Mucosa of descending colon (tissue), 3 donors: Measurements from ENCODE around the gene CADM1. TPM values are rescaled to one million over a fixed set of nuclear protein-coding genes. Genes with fewer than 3 reads are reported as not detected.

Experiments
- ATAC-seq: fragments of 200-7000 bp; cut with Tn5 transposase; one replicate; pipeline ENCODE4 v1.9.1; 2020; ENCODE audit warnings: mild to moderate bottlenecking, moderate library complexity
- DNase-seq, 3 donors: peaks; one replicate each; pipeline ENCODE4 v3.0.0-alpha.2; 2020
- H3K36me3 ChIP-seq: fragments of 200-600 bp; one replicate; pipeline ENCODE4 v1.8.0; 2021; ENCODE audit warnings: low read depth, mild to moderate bottlenecking
- H3K4me1 ChIP-seq: fragments of 200-600 bp; one replicate; pipeline ENCODE4 v1.8.0; 2021; ENCODE audit warnings: low read depth, mild to moderate bottlenecking
- H3K4me3 ChIP-seq: fragments of 200-600 bp; one replicate; pipeline ENCODE4 v1.8.0; 2021; ENCODE audit warnings: mild to moderate bottlenecking
- H3K9me3 ChIP-seq: fragments of 200-600 bp; one replicate; pipeline ENCODE4 v1.8.0; 2021; ENCODE audit warnings: mild to moderate bottlenecking
- CTCF ChIP-seq: fragments of 200-600 bp; IDR thresholded peaks from one replicate; pipeline ENCODE4 v1.8.0; 2022; ENCODE audit warnings: antibody characterized with exemption, mild to moderate bottlenecking
- intact Hi-C, 2 donors: fragments of 100-400 bp; cut with DNase I in 1 of 2; cut with micrococcal nuclease in 1 of 2; formaldehyde crosslinking; loops; one replicate each; pipeline versions ENCODE4 v1.11.0 to v1.11.1; 2022; cut with DNase I, micrococcal nuclease
- total RNA-seq, 3 donors: library from RNA; stranded (reverse); fragmentation: NEBNext Ultra II Directional in 2 of 3; extraction: Animal tissue kit (Norgen Biotek cat#: 25700) in 2 of 3; gene quantifications; one replicate each; pipeline versions ENCODE4 v1.2.1 to v1.2.4, GENCODE V29; 2021 to 2023
- donor health status: DM: no; HTN: no; CAD: no; lungs with moderate emphysema.
- donor health status: DM: no; HTN: no; CAD: no.
- donor health status: DM: no; HTN: yes; CAD: no.

The CADM1 gene
- total RNA-seq, 3 donors from 2014 or later, result 4.3 to 20.2 (median 7.2) TPM

GRCh38 chr11:115302946-115303703, 201.1 kb downstream of the CADM1 start:
- DNase-seq, result no peak
- intact Hi-C loops, result no loop called here
- no peaks in the 10 kb centered on the region for H3K4me1 ChIP-seq
- ATAC-seq, result peak; percentile 51
- H3K36me3 ChIP-seq, result no peaks in the 10 kb centered on the region
- no peaks in the 10 kb centered on the region for H3K9me3 ChIP-seq
- H3K4me3 ChIP-seq, result no peak overlapping the region
- no peak for TF ChIP-seq CTCF

GRCh38 chr11:115300660-115301428, 203.4 kb downstream of the CADM1 start:
- TF ChIP-seq CTCF, result no peak
- intact Hi-C loops, result no loop called here

GRCh38 chr11:115298300-115299012, 205.8 kb downstream of the CADM1 start:
- H3K4me3 ChIP-seq, result no peak overlapping the region
- no peaks in the 10 kb centered on the region for H3K4me1 ChIP-seq
- intact Hi-C loops, result no loop called here
- no peak for TF ChIP-seq CTCF
- no peak for DNase-seq
- no peaks in the 10 kb centered on the region for H3K36me3 ChIP-seq
- ATAC-seq, result no peak
- H3K9me3 ChIP-seq, result no peaks in the 10 kb centered on the region

More at GRCh38 chr11:115300660-115301428, 203.4 kb downstream of the CADM1 start:
- H3K36me3 ChIP-seq, result no peaks in the 10 kb centered on the region
- ATAC-seq, result no peak
- H3K4me3 ChIP-seq, result no peak overlapping the region
- no peaks in the 10 kb centered on the region for H3K4me1 ChIP-seq
- no peaks in the 10 kb centered on the region for H3K9me3 ChIP-seq
- DNase-seq, result no peak

- Histone ChIP-seq H3K36me3 (no peaks in the 10 kb centered on the region), H3K4me1 (no peaks in the 10 kb centered on the region), H3K9me3 (no peaks in the 10 kb centered on the region), H3K4me3 (no peak overlapping the region)
- DNase-seq (no peak), ATAC-seq (no peak)
- intact Hi-C loops, result no loop called here
- no peak for TF ChIP-seq CTCF
These were observed 206.9 kb downstream of the CADM1 start for GRCh38 chr11:115297330-115297729.

GRCh38 chr11:115291325-115291724, 212.9 kb downstream of the CADM1 start:
- H3K9me3 ChIP-seq, result no peaks in the 10 kb centered on the region
- no peak for TF ChIP-seq CTCF
- no peak overlapping the region for H3K4me3 ChIP-seq
- intact Hi-C loops, result no loop called here
- no peaks in the 10 kb centered on the region for H3K36me3 ChIP-seq
- DNase-seq, result no peak
- H3K4me1 ChIP-seq, result no peaks in the 10 kb centered on the region
- no peak for ATAC-seq
